SK-N-MC (cell line): Measurements from ENCODE around the gene AKAP13.

Experiments used
- EZH2 ChIP-seq: fragments of 200-600 bp; sonication (generic); IDR thresholded peaks from one replicate; pipeline ENCODE4 v1.6.1; 2017; ENCODE audit warnings: antibody characterized with exemption
- FOXP2 ChIP-seq: optimal IDR thresholded peaks from 2 replicates; pipeline ENCODE3; 2011; ENCODE audit warnings: mild to moderate bottlenecking, moderate library complexity; ENCODE audit not compliant: insufficient read depth; ENCODE audit errors: extremely low read length, control extremely low read depth
- POLR2AphosphoS5 ChIP-seq: IDR thresholded peaks from 2 replicates; pipeline ENCODE4 v1.6.1; 2012; ENCODE audit warnings: mild to moderate bottlenecking, low read depth, low read length, borderline replicate concordance

GRCh38 chr15:85616549-85617110, 236.2 kb downstream of the AKAP13 start:
- TF ChIP-seq EZH2 (no peak), POLR2AphosphoS5 (no peak; the same call in 1 of the 2 replicates), FOXP2 (no peak)
